DMS79 (cell line): ENCODE data around the gene SYT11.
"Not testable (repeated sequence)": the region's sequence is repeated elsewhere in the genome, so short reads cannot be mapped to it uniquely, and the experiment has no call there.

Source experiments
- DNase-seq: peaks from one replicate; lab custom pipeline; 2025; lab: John Stamatoyannopoulos, UW

The SYT11 gene

DNA sequence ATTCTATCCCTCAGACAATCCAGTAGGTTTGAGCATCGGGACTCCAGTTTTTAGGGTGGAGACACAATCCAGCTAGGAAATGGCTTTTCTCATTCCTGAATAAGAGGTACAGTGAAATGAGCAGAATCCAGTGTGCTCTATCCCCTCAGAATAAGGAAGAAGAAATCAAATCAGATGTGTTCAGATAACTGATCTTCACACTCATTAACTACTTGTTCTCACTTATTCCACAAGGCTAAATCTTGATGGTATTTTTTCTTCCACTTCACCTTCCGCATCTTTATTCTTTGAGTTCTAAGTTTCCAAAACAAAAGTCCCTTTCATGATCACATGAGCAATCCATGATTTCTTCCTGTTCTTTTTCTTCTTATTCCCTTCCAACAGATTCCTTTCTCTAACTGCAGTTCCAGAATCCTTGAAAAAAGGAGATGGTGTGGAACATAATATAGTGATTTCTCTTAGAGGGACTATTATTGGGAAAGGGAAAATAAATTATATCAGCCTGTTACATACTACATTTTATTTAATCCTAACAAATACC lies 1.7 kb downstream of the SYT11 start:
- DNase-seq, result no peak

DNA sequence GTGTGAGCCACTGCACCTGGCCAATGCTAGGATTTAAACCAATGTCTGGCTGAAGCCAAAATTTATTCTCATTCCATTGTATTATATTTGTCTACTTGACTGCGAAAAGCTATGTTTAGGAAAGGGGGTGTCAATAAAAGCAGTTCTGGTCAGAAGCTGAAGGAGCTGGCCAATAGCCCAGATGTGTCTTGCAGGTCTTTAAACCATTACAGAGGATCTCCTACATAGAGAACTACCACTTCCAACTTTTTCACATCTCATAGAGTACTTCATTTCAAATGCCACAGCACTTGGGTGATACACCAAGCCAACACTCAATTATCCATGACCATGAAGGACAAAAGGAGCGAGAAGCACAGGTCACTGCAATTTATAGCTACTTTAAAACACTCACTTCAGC lies 2.5 kb downstream of the SYT11 start:
- peak; percentile 88 for DNase-seq

DNA sequence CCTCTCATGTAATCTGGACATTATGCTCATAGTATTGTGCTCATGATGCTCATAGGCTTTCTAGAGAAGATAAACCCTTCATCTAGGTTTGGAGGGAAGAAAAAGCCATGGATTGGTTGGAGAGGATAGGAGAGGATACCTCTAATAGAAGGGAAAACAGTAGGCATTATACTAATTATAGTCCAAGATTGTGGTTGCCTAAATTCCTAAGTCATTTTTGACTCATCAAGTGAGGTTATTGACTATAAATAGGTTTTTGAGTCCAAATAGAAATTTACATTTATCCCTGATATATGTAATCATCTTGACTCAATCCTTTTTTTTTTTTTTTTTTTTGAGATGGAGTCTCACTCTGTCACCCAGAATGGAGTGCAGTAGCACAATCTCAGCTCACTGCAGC lies 5.0 kb downstream of the SYT11 start:
- no peak for DNase-seq

DNA sequence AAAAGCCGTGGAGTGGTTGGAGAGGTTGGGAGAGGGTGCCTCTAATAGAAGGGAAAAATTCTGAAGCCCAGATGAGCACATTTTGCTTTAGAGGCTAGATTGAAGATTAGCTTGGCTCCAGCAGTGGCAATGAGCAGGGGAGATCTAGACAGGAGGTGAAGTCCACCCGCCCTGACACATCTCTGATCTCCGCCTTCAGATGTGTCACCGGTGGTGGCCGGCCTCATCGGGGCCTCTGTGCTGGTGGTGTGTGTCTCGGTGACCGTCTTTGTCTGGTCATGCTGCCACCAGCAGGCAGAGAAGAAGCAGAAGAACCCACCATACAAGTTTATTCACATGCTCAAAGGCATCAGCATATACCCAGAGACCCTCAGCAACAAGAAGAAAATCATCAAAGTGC lies 8.4 kb downstream of the SYT11 start:
- DNase-seq, result no peak

DNA sequence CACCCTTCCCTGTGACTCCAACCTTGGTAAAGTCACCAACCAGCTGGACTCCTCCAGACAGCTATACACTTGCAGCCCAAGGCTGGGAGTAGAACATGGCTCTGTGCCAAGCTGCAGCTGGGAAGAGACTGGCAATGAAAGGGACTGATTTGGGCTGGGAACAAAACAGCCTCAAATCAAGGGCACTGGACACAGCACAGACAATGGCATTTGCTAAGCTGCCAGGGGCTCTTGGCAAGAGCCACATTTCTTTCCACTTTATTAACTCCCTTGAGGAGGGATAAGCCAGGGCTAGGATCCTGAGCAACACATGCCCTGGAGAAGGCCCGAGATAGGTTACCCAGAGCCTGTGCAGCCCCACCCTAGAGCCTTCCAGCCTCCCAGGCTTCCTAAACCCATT lies 12.0 kb downstream of the SYT11 start:
- peak; percentile 81 for DNase-seq

DNA sequence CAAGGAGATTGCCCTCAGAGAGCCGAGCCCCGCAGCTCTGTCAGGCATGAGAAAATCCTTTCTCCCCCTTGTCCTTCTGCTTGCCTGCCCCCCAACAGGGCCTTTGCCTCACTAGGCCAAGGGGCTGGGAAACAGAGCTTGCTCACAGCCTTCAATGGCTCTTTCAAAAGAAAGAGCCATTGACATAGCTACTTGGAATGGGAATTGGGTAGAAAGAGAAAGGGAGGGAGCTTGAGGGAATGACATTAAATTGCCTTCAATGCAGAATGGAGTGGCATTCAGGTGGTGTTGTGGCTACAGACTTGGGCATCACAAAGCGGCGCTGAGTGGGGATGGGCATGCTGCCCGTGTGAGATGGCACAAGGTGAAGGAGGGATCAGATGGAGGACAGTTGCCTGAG lies 13.2 kb downstream of the SYT11 start:
- DNase-seq, result no peak

DNA sequence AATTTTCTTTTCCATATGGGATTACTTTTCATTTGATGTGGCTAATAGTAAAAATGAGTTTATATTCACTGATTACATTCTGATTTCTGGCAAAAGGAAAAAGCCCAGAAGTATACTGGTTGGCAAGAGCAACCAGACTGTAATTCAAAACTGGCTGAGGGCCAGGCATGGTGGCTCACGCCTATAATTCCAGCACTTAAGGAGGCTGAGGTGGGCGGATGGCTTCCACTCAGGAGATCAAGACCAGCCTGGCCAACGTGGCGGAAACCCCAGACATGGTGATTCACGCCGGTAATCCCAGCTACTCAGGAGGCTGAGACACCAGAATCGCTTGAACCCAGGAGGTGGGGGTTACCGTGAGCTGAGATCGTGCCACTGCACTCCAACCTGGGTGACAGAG lies 14.5 kb downstream of the SYT11 start:
- peak; percentile 59 for DNase-seq

DNA sequence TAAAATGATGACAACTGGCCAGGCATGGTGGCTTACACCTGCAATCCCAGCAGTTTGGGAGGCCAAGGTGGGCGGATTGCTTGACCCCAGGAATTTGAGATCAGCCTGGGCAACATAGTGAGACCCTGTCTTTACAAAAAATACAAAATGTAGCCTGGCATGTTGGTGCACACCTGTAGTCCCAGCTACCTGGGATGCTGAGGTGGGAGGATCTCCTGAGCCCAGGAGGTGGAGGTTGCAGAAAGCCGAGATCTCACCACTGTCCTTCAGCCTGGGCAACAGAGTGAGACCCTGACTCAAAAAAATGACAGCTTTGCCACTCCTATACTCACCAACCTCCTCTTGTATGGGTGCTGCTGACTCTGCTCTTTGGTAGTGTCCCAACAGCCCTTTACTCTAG lies 18.6 kb downstream of the SYT11 start:
- DNase-seq, result no peak

DNA sequence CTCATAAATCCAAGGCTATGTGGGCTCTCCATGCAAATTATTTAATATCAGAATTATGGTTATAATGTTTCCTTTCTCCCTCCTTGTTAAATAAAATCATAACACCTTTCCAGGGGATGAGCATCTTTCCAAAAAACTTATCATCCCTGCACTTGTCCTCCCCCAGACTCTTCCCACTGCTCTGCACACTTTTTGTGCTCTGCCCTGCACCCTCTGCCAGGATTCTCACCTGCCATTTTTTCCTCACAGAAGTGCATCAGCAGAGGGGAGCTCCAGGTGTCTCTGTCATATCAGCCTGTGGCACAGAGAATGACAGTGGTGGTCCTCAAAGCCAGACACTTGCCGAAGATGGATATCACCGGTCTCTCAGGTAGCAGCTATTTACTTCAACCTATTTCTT lies 20.9 kb downstream of the SYT11 start:
- DNase-seq, result no peak

DNA sequence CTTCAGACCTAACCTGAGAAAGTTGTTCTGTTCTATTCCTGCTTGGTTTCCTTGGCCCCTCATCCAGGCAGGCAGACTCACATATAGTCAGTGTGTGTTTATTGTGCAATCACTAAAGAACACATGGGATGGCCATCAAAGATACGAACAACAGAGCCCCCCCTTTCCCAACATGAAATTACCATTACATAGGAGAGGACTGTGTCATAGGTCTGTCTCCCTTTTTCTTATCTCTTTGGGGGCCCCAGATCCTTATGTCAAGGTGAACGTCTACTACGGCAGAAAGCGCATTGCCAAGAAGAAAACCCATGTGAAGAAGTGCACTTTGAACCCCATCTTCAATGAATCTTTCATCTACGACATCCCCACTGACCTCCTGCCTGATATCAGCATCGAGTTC lies 21.6 kb downstream of the SYT11 start:
- DNase-seq, result no peak

DNA sequence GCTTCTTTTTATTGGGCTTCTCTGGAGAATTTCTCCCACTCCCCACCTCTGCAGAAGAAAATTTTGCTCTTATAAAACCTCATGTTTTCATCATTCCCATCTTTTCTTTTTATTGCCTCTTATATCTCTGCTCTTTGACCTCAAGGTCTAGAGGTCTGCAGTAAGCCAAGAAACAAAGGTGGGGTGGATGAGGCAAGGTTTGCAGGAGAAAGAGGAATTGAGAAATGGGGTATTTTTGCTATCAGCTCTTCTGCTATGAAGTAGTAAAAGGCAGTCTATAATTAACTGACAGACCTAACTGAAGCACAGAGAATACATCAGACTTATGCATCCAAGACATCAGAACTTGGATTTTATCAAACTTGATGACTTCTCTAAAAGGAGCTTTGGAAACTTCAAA lies 22.9 kb downstream of the SYT11 start:
- no peak for DNase-seq

DNA sequence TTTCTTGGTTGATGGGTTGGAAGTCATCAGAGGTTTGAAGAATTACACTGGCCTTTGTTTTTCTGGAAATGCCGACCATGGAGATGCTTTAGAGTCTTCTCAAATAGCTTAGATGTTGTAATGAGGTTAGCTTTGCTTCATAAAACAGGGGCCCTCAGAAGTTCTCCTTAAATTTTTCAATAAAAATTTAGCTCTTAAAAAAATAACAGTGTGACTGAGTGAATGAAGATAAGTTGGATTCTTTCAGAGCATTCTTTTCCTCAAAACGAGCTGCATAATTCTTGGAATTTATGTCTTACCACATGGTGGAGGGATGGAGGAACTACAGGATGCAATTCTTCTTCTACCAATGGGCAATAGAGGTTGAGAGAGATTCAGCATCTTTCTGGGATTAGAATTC lies 23.4 kb downstream of the SYT11 start:
- no peak for DNase-seq

DNA sequence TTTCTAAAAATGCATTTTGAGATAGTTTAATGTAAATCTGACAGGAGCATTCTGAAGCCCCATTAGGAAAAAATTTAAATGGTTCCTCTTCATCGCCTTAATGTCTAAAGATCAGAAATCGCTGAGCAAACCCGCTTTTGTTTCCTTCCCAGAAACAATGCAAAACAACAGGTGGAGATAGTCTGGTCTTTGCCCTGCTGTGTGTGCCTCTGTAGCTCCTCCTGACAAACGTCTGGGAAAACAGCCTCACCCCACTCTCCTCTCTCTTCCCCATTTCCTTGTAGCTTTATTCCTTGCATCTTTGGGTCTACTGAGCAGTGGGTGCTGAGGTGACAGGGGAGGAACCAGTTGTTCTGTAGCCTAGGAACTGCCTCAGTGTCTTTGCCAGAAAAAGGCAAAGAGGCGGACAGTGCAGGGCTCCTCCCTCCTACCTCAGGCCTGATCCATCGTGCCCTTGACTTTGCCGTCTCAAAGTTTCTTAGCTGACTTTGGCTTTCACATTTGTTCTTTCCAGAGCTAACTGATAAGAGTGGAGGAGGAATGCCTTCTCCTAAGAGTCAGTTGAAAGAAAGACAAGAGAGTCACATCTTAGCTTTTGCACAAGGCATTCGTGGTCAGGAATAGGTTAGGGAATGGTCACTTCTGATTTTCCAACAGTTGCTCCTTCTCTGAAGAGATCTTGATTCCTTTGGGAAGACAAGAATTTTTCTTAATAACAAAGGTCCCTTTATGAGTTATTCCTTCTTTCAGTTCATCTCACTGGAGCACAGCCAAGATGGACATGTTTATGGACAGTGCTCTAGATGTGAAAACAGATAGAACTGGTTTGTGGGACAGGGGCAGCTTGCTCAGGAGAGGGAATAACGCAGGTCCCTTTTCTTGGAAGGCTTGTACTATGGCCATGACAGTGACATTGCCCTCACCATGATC lies 24.9 kb downstream of the SYT11 start:
- DNase-seq, result no peak

DNA sequence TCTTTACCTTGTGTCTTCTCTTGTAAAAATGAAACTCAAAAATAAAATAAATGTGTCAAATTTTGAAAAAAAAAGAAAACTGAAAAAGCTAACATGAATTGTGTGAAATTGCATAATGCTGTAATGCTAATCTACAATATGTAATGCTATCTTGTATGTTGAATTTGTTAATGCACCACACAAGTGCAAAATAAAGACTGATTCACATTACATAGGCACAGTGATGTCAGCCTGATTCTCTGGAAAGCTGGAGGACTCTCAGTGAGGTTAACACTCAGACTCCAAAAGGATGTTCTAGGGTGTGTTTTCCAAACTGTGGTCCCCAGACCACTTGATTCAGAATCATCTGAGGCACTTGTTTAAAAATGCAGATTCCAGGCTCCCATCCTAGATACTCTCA lies 25.6 kb downstream of the SYT11 start:
- DNase-seq, result no peak

DNA sequence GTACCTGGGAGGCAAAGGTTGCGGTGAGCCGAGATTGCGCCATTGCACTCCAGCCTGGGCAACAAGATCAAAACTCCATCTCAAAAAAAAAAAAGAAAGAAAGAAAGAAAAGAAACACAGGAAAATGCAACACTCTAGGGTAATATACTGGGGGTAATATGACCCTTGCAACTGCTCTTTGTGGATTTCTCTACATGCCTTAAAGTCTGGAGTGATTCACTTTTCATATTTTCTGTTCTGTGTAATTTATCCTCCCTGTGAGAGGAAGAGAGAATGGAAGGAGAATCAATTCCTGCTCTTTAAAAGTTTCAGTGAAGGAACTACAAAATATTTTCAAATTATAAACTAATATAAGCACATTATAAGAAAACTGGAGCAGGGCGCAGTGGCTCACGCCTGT lies 29.1 kb downstream of the SYT11 start:
- no peak for DNase-seq

DNA sequence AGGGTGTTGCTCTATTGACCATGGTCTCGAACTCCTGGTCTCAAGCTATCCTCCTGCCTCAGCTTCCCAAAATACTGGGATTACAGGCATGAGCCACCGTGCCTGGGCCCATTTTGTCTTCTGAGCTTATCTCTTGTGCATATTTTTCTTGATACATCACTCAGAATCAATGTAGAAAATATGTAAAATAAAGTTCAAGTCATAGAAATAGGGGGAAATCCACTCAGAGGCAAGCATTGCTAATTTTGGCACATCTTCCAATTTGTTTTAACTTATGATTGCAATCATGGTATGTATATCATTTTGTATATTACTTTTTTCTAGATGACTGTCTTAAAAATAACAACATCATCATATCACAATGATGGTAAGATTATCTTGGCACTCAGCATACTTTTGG lies 30.2 kb downstream of the SYT11 start:
- DNase-seq, result no peak

DNA sequence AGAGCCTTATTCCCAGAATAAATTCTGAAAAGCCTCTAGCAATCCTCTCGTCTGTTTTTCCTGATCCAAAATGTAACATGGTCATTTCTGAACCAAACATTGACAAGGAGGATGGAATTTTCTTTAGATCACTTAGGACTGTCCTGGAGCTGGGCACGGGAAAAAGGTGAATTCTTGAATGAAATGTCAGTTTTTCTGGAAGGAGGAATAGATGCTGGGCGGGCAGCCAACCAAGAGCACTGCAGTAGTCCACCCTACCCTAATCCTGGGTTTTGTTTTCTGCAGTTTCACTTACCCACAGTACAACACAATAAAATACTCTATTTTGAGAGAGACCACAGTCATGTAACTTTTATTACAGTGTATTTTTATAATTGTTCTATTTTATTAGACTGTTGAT lies 30.9 kb downstream of the SYT11 start:
- DNase-seq, result no peak

DNA sequence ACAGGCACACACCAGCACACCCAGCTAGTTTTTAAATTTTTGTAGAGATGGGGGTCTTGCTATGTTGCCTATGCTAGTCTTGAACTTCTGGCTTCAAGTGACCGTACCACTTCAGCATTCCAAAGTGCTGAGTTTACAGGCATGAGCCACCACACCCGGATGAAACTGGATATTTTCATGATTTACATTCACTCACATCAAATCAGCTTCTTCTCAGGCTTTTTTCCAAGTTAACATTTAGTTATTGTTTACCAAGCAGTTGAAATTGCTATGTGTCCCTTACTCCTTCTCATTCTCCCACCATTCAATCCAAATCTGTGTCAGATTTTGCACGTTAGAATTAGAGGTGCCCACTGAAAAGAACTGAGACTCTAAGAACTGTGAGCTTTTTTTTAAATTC lies 33.4 kb downstream of the SYT11 start:
- DNase-seq, result no peak

DNA sequence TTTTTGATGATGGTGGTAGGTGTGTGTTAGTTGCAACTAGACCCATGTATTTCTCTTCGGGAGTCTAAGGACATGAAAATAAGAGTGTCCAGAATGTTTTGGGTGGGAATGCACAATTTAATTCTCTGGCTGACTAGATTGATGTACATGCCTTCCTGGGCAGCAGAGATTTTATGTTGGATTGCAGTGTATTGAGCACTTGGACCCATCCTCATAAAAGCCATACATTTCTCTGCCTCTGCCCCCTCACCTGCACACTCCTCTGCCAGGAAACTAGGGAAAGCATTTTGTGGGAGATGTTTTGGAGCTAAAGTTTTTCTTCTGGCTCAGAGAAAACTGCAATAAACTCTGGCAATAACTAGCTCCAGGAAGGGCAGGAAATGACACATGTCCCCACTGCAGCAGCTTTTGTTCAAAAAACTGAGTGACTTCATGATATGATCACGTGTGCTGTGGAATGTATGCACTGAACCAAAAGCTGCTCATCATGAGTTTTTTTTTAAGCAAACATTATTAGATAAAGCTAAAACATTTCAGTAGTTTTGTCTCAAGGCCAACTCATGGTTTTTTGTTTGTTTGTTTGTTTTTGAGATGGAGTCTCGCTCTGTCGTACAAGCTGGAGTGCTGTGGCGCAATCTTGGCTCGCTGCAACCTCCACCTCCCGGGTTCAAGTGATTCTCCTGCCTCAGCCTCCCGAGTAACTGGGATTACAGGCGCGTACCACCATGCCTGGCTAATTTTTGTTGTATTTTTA lies 34.2 kb downstream of the SYT11 start:
- no peak for DNase-seq

DNA sequence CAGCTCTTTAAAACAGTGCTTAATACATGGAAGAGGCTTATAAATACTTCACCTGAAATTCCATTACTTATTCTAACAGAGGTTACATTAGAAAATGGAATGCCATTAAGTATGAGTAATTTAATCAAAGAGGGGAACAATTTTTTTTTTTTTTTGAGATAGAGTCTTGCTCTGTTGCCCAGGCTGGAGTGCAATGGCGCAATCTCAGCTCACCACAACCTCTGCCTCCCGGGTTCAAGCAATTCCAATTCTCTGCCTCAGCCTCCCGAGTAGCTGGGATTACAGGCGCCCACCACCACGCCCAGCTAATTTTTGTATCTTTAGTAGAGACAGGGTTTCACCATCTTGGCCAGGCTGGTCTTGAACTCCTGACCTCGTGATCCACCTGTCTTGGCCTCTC lies 36.2 kb downstream of the SYT11 start:
- DNase-seq, result not testable (repeated sequence)

DNA sequence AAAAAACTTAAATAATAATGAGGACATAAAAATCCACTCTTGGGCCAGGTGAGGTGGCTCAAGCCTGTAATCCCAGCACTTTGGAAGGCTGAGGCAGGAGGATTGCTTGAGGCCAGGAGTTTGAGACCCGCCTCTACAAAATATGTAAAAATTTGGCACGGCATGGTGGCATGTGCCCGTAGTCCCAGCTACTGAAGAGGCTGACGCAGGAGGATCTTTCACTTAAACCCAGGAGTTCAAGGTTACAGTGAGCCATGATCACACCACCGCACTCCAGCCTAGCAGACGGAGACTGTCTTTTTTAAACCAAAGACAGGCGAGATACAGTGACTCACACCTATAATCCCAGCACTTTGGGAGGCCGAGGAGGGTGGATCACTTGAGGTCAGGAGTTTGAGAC lies 37.1 kb downstream of the SYT11 start:
- not testable (repeated sequence) for DNase-seq

DNA sequence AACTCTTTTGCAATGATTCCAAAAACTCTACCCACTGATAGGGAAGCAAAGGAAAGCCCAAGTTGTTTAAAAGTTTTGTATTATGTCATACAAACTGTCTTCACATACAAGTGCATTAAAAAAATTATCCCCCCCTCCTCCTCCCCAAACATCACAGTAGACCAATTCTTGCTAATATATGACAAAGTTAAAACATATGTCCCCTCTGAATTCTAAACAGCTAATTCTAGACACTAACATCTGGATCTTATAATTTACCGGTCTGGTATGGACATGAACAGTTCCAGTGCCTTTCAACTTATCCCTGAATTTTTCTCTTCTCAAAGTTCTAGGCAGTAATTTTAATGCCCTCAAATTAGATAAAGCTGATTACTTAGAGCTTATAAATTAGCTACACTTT lies 38.4 kb downstream of the SYT11 start:
- DNase-seq, result no peak

DNA sequence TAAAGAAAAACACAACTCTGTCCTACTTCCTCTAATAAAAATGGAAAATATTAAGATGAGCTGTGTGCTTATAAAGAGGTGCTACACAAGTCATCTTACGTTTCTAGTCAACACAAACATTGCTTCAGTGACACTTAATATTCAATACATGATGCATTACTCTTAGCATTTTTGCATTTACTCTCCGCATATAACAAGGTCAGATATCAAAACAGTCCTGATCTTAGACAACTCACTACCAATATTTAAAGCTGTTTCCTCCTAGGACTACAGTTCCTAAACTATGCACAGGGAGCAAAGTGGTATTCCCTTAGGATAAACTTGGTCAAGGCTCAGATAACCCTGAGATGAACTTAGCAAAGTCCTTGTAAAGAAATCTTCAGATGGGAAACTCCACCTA lies 39.5 kb downstream of the SYT11 start:
- no peak for DNase-seq
